Stimulated activated CD4-positive, alpha-beta T cell treated with anti-CD3 and anti-CD28 coated beads, Interleukin-12 subunit alpha, Interleukin-12 subunit beta, amount 100 ng/mL, for 4 hours (primary cell): ENCODE measurements around the gene SSBP3.
"Not testable (repeated sequence)": the region's sequence is repeated elsewhere in the genome, so short reads cannot be mapped to it uniquely, and the experiment has no call there.

Experiments used
- DNase-seq: peaks from one replicate; pipeline ENCODE4 v3.0.0-alpha.2; 2020

The SSBP3 gene

DNA sequence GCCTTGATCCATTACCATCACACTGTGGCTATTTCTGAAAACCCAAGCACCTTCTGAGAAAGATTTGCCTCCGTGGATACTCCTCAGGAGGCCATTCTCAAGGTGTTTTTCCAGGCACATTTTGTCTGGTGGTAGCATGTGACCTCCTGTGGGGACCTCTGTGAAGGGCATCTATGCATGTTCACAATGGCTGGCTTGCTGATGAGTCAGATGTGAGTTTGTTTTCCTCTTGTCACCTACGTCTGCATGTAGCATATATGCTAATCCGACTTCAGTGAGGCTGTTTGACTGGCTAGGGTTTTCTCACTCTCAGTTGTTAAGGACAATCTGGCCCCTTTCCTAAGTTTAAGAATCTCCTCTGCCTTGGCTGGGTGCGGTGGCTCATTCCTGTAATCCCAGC is 198.3 kb downstream of the SSBP3 start:
- DNase-seq = not testable (repeated sequence)

DNA sequence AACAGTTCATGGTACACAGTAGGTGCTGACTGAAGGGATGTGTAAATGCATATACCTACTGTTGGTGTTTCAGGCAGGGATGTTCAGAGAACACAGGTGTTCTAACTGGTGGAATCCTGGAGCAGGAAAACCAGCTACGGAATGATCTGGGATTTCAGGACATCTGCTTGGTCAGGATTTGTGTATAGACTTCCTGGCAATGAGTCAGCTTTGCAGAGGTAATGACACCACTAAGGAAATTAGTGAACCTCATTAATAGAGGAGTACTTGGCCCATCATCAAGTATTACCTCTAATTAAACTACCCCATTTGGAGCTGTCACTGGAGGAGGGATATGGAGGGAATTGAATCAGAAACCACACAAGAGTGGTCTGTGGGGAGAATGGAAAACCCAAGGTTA is 198.9 kb downstream of the SSBP3 start:
- DNase-seq = no peak

DNA sequence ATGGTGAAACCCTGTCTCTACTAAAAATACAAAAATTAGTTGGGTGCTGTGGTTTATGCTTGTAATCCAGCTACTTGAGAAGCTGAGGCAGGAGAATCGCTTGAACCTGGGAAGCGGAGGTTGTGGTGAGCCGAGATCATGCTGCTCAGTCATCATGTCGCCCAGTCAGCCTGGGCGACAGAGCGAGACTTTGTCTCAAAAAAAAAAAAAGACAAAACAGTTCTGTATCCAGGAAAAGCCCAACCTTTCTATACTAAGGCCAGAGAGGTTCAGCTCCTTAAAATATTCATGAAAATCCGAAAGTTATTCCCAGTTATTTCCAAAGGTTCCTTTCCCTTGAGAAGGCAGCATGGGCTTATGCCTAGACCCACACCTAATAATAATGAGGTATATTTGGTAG is 202.0 kb downstream of the SSBP3 start:
- DNase-seq = no peak

DNA sequence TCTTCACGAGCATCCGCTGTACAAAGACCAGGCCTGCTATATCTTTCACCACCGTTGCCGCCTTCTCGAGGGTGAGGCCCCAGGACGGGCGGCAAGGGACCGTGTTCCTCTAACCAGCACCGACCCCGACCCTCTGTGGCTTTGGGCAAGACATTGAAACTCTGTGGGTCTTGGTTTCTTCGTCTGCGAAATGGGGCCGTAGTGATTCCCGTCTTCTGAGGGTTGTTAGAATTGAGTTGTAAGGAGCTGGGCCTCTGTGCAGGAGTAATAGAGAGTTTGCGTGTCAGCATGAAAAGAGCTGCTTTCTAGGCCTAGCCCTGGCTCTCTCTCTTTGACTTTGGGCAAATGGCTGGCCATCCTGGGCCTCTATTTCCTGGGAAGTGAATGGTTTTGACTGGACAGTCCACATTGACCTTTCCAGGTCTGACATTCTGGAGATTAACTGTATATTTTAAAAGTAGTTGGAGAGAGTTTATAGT is 205.6 kb downstream of the SSBP3 start:
- DNase-seq = no peak

DNA sequence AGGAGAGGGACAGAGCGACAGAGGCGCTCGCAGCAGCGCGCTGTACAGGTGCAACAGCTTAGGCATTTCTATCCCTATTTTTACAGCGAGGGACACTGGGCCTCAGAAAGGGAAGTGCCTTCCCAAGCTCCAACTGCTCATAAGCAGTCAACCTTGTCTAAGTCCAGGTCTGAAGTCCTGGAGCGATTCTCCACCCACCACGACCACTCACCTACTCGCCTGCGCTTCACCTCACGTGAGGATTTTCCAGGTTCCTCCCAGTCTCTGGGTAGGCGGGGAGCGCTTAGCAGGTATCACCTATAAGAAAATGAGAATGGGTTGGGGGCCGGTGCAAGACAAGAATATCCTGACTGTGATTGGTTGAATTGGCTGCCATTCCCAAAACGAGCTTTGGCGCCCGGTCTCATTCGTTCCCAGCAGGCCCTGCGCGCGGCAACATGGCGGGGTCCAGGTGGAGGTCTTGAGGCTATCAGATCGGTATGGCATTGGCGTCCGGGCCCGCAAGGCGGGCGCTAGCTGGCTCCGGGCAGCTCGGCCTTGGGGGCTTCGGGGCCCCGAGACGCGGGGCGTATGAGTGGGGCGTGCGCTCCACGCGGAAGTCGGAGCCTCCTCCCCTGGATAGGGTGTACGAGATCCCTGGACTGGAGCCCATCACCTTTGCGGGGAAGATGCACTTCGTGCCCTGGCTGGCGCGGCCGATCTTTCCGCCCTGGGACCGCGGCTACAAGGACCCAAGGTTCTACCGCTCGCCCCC is 206.3 kb downstream of the SSBP3 start, which contains the start of the genes CYB5RL and MRPL37:
TSS of gene CYB5RL (minus strand) at position 266 of the 754 bp plus-strand sequence. CDS start 4,414 bp downstream, outside the sequence.
TSS of gene MRPL37 (plus strand) at position 403 of the 754 bp plus-strand sequence. CDS start at position 480, 77 bp downstream.
- DNase-seq = peak; percentile 82

DNA sequence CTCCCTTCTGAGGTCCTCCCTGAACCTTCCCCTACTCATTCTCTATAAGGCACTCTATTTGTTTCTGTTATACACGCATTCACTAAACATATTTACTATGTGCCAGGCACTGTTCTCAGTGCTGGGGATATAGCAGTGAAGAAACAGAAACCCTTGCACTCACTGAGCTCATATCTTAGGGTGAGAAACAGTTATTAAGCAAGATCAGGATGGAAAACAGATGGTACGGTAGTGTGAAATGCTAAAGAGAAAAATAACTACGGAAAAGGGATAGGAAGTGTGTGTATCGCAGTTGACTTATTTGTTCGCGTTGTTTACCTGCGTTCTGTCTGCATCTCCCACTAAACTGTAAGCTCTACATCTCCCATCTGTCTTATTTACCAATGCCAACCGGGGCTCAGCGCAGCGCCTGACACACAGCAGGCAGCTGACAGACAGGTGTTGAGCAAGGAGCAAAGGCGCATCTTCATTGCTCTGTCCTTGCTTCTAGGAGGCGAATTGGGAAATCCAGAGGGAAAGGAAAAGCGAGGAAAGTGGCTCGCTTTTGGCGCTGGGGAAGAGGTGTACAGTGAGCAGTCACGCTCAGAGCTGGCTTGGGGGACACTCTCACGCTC is 206.9 kb downstream of the SSBP3 start:
- DNase-seq = no peak

DNA sequence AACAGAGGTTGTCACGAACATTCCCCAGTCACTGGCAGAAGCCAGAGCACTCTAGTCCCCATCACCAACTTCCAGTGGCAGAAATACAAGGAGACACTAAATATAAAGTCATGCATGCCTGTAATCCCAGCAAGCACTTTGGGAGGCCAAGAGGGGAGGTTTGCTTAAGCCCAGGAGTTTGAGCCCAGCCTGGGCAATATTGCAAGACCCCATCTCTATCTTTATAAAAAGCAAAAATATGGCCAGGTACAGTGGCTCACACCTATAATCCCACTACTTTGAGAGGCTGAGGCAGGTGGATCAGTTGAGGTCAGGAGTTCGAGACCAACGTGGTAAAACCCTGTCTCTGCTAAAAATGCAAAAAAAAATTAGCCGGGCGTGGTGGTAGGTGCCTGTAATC is 212.7 kb downstream of the SSBP3 start:
- DNase-seq = no peak

DNA sequence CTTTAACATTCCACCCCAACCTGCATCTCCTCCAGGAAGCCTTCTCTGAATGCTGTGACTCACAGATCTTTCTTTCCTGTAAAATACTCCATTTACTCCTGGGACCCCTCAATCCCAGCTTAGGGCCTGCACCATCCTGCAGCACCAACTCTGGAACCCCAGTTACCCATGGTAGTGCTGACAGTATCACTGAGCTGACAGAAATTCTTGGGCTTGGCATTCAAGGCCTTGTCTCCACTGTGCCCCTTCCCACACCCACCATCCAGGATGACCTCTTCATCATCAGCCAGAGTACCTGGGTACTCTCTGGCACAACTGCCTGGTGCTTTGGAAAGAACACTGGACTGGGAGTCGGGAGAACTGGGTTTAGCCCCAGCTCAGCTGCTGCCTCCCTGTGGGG is 214.7 kb downstream of the SSBP3 start:
- DNase-seq = no peak

DNA sequence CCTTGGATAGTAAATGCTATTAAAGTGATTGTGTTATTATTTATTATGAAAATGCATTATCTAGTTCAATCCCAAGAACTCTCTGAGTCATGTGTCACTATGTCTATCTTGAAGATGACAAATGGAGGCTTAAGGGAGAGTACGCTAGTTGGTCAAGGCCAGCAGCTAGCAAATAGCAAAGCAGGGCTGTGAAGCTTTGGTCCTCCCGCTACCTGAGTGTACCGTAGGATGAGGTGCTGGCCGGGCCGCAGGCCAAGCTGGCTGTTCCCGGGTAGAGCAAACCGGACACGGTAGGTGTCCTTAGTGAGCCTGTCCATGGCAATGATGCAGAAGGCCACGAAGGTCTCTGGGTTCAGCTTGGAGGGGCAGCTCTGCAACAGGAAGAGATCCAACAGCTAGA is 215.7 kb downstream of the SSBP3 start:
- DNase-seq = no peak

DNA sequence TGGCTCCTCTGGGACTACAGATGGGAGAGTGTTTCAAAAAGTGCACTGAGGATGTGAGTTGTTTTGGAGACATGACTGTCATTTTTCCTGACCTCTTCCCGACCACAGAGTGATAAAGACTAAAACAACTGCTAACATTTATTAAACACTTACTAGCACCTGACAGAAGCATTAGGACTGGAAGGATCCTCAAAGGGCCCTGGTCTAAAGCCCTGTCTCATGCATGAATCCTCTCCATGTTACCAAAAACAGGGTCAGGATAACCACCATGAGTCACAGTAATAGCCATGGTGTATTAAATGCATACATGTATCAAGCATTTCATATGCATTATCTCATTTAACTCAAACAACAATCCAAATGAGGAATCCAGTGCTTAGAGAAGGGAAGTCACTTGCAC is 217.9 kb downstream of the SSBP3 start:
- no peak for DNase-seq

DNA sequence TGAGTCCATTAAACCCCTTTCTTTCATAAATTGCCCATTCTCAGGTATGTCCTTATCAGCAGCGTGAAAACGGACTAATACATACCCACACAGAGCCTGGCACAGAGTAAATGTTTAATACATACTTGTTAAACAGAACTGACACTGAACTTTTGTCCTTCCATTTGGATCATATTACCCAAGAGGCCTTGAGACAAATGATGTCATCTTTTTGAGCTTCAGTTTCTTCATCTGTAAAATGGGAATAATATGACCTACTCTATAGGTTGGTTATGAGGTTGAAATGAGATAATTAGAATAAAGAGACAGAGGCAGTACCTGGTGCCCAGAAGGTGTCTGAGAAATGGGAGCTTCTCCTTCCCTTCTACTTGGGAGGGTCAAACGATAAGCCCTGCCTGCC is 220.1 kb downstream of the SSBP3 start:
- no peak for DNase-seq

DNA sequence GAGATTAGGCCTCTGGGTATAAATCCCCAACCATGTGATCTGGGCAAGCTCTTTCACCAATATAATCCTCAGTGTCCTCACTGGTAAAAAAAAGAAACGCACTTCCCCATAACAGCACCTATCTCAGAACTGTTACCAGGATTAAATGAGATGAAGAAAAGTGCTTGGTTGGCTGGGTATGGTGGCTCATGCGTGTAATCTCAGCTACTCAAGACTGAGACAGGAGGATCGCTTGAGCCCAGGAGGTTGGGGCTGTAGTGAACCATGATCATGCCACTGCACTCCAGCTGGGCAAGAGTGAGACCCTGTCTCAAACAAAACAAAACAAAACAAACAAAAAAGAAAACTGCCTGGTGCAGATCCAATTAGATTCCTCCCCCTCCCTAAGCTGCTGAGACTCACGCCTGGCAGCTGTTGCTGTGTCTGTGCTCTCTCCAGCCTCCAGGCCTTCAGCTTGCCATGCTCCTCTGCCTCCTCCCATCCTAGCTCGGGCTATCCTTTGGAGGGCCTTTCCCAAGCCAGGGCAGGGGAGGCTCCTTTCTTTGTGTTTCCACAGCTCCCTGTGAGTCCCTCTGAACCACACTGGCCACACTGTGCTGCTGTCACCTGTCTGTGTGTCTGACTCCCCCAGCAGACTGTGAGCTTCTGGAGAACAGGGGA is 225.4 kb downstream of the SSBP3 start:
- DNase-seq = no peak

DNA sequence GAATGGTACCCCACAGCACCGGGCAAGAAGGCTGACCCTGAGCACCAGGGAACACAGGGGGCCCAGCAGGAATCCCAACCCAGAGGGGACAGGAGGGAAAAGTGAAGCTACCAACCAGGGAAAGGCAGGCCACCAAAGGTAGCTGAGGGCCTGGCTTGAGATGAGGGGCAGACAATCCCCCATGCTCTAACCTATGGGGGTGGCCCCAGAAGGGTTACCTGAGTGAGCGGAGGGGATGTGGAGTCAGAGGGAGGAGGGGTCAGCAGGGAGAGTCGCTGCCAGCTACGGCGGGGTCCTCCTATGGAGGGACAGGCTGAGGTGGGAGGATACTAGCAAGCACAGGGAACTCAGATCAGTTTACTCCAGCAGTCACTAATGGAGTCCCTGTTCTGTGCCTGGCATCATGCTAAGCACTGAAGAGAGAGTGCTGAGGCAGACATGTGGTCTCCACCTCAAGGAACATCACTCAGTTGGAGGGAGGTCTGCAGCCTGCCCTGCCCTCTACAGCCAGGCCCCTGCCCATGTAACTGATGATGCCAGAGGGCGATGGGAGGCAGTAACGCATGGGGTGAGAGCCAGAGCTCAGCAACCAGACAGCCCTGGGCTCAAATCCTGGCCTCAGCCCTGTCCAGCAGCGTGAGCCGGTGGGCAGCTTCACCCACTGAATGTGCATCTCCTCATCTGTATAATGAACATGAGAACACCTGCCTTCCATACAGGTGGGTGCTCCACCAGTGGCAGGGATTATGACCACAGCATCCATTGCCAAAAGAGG is 227.7 kb downstream of the SSBP3 start:
- DNase-seq = no peak

DNA sequence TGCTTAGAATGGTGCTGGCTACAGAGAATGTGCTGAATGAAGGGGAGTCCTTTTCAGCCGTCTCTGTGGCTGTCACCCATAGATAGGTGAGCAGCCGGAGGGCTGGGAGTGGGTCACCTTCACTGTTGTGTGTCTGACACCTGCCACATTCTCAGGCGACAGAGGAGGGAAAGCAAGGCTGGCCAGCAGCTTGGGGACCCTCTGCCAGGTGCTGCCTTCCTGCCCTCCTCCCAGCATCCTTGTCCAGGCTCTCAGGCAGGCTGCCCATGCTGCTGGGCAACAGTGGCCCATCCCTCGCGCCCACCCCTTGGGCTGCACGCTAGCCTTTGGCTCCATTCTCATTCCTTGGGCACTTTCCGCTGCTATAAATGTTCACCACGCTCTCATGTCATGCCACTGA is 228.5 kb downstream of the SSBP3 start:
- DNase-seq = no peak

DNA sequence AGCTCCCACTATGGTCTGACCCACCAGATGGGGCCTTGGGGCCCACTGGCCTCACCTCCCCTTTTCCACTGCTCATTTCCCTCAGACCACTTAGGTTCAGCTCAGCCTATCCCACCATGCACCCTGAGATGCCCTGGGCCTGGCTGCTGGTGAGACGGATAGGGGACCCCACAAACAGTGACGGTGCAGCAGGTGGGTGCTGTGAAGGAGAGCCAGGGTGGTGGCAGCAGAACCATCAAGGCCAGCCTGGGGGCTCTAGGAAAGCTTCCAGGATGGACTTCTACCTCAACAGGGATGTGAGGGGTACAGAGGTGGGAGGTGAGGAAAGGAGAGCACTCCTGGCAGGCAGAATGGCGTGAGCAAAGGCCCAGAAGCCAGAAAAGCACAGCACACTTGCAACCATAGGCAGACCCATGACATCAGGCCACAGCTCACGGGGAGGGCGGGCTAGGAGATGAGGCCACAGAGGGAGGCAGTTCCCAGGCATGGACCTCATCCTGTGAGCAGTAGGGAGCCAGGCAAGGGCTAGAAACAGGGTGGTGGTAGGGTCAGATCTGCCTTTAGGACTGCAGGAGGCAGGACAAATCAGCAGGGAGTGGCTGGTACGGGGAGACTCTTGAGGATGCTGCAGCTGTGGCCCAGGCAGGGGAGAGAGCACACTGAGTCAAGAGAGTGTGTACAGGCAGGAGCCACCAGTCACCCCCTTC is 229.4 kb downstream of the SSBP3 start:
- DNase-seq = no peak
